KOPT-K1 (cell line): Measurements from ENCODE around the gene C3orf18.

Source experiments
- H3K27ac ChIP-seq: fragments of 200-600 bp; sonication (generic); 2 replicates; pipeline ENCODE4 v1.5.1; 2016; ENCODE audit warnings: antibody characterized with exemption, mild to moderate bottlenecking, low read depth, low read length; ENCODE audit not compliant: poor library complexity, severe bottlenecking
- H3K36me3 ChIP-seq: fragments of 200-600 bp; sonication (generic); 2 replicates; pipeline ENCODE4 v1.5.1; 2017; ENCODE audit warnings: antibody characterized with exemption, mild to moderate bottlenecking, low read length, moderate library complexity; ENCODE audit not compliant: insufficient read depth
- H3K9me3 ChIP-seq: fragments of 200-600 bp; sonication (generic); 2 replicates; pipeline ENCODE4 v1.5.1; 2017; ENCODE audit warnings: antibody characterized with exemption, low read length, mild to moderate bottlenecking; ENCODE audit not compliant: insufficient read depth, poor library complexity, severe bottlenecking

The C3orf18 gene

DNA sequence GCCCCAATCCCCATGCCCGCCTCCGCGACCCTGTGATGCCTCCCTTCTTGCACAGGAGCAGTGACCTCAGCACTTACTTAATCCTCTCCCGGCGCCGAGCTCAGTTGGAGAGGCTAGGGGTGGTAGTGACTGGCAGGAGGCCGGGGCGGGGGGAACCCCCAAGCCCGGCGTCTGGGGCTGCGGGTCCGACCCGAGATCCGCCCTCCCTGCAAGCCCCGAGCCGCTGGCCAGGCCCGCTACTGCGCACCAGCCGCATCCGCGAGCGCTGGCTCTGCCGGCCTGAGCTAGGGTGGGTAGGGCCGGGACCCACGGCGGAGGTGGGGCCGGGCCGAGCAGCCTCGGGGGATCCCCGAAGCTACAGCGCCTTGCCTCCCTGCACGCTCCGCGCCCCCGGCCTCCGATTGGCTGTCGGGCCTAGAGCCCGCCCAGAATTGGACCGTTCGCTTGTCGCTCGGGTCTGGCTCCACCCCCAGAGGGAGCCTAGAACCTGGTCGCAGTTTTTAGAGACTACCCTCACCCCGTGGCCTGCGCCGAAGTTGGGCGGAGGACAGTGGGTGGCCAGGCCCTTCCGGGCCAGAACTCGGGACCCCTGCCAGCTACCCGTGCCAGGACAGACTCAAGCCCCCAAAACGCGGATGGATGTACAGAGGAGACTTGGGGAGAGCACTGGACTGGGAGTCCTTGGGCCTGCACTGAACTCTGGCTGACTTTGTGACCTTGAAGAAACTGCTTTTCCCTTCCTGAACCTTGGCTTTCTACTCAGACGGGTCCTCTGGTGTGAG lies at the start of gene C3orf18:
C3orf18 (minus strand) TSS at position 362 of the 782 bp plus-strand sequence. CDS start 2,048 bp downstream, outside the sequence.
- peak within 1 kb of the TSS; percentile 100 for H3K27ac ChIP-seq
- peaks cover 11% of the 10 kb centered on the region; the same call in 1 of the 2 replicates for H3K36me3 ChIP-seq
- no peaks in the 10 kb centered on the region for H3K9me3 ChIP-seq

DNA sequence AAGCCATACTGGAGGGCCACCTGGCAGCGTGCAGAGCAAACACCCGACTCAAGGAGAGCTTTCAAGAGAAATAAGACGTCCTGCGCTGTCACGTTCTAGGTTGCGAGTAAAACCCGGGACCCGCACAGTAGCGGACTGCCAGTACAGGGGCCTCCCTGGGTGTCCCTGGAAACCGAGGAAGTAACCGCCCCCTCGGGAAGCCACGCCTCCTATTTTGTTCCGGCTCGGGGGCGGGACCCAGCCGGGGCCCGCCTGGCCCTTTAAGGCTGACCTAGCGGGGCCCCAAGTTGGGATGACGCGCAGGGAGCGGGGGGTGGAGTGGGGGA lies 49.2 kb upstream of the C3orf18 start:
- Histone ChIP-seq H3K36me3 (peaks cover 29% of the 10 kb centered on the region), H3K27ac (peak overlapping the region; percentile 70), H3K9me3 (no peaks in the 10 kb centered on the region)

DNA sequence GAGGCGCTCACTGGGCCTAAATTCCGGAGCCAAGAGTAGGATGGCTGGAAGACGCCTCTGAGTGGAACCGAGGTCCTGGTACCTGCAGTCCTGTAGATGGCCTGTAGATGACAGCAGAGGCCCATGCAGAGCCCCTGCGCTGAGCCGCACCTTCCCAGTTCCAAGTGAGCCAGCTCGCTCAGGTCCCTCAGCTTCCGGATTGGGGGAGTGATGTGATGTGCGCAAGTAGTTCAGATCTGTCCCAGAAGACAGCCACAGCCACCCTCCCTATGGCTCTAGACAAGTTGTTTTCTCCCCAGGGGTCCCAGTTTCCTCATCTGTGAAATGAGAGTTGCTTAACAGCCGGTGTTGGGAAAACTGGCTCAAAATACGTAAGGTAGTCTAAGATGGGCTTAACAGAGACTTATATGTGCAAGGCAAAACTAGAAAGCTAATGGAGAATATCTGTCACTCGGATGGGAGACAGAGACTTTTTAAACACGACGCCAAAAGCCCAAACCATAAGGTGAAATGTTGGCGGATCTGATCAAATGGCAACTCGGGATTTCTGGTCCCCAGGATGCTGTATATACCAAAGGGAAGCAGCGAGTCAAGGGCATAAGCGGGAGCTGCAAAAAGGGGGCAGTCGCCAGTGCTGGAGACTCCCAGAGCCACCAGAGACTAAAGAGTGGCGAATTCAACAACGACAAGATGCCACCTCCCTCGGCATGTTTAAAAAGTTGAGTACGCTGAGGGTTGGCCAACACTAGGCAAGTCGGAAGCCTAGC lies 48.6 kb upstream of the C3orf18 start:
- Histone ChIP-seq H3K36me3 (peaks cover 28% of the 10 kb centered on the region), H3K27ac (peak overlapping the region; percentile 70), H3K9me3 (peaks cover under 1% of the 10 kb centered on the region)

DNA sequence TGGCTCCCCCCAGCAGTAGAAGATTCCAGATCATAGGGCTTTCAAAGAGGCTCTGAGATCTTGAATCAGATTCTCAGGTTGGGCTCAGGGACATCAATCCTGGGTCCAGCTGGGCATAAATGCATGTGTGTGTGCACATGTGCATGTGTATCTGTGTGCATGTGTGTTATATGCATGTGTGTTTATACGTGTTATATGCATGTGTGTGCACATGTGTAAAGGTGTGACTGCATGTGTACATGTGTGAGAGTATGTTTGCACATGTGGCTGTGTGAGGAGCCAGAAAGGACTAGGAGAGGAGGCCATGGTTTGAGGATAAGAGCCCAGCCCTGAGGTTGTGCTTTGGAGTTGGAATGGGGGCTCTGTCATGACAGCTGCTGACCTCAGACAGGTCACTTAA lies 47.6 kb upstream of the C3orf18 start:
- Histone ChIP-seq H3K36me3 (peaks cover 28% of the 10 kb centered on the region), H3K27ac (peak overlapping the region; percentile 70)

DNA sequence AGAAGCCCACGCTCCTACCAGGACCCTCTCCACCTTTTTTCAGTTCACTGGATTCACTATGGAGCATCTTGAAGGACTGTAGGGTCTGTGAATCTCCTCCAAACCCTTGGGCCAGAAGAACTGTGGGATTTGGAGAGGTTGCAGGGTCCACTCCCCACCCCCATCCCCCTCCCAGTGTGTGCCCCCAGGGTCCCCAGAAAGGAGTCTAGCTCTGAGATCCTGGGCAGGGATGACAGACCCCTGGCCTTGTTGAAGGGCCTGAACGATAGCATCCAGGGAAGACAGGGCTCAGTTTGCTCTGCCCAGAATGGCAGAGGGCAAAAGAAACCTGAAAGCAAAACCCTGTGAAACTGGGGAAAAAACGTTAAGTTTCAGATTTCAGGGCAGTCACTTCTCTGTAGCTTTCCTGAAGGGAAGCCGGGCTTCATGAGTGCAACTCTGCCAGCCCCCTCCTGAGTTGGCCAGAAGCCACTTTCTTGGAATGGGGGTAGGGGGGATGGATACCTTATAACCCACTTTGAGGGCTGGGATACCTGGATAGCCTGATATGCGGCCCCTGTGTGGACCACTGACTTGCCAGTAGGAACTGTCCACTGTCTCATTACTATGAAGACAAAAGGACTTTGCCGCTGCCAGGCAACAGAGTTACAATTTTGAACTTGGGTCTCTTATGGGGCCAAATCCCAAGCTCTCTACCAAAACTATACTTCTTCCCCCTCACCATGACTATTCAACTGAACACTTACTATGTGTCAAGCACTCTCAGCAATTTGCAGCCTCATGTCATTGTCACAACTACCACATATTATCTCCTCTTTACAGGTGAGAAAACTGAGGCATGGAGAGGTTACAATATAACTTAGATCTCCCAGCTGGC lies 45.7 kb upstream of the C3orf18 start:
- Histone ChIP-seq H3K9me3 (peaks cover 13% of the 10 kb centered on the region), H3K36me3 (peaks cover 33% of the 10 kb centered on the region), H3K27ac (peak overlapping the region; percentile 100)

More for the DNA sequence above, 47.6 kb upstream of the C3orf18 start:
- peaks cover 10% of the 10 kb centered on the region for H3K9me3 ChIP-seq

DNA sequence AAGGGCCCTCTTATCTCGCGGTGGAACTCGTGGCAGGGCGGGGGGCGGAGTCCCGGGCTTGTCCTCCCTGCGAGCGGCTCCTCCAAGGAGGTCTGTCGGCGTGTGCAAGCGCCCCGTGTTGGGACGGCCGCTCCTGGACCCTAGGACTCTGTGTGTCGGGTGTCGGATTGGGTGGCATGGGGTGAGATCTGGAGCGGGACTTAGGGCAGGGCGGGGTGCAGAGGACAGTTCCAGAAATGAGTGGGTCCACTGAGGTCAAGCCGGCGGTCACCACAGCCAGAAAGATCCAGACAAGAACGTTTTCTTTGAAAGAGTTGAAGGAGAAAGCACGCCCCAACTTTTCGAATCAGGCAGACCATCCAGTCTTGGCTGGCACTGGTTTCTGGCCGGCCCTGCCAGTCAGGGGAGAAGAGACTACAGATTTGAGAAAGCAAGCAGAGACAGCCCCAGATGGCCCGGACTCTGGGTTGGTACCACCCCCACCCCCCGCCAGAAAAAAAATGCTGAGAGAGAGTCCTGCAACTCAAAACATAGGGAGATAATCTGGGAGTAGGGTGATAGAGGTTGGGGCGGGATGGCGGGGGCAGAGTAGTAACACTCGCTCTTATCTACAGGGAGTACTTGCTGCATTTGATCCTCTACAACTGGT lies 44.8 kb upstream of the C3orf18 start:
- Histone ChIP-seq H3K9me3 (peaks cover 13% of the 10 kb centered on the region), H3K27ac (peak overlapping the region; percentile 100), H3K36me3 (peaks cover 41% of the 10 kb centered on the region)

DNA sequence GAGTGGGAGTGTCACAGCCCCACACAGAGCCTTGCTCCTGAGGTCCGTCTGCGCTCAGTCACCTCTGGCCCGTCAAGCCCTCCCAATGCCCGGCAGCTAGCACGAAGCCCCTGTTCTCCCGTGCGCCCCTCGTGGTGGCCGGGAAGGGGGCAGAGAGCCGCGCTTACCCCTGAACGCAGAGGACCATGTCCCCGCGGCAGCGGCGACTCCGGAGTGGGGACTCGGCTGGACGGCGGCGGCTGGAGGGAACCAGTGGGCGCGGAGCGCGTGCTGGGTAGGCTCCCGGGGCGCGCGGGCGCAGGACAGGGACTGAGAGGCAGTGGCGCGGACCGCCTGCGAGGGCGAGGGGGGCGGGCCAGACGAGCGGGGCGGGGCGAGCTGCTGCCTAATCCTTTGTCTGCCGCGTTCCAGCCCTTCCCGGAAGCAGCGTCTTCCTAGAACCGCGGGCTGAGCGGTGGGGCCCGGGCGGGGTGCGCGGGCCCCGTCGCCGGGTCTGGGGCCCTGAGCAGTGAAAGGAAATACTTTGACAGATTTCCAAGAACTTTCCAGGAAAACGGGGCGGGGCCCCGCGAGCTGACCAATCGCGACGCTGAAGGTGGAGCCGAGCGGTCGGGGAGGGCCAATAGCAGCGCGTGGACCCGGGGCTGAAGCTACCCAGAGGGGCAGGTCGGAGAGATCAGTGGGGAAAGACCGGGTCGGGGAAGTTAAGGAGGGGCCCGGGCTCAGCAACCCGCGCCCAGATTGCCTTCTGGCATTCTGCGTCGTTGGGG lies 44.1 kb upstream of the C3orf18 start, which contains the start of gene CISH:
CISH (minus strand) TSS at position 311 of the 770 bp plus-strand sequence; CDS start at position 187, 124 bp downstream.
- H3K27ac ChIP-seq = peak within 1 kb of the TSS; percentile 100
- H3K9me3 ChIP-seq = peaks cover 13% of the 10 kb centered on the region
- peaks cover 48% of the 10 kb centered on the region for H3K36me3 ChIP-seq

DNA sequence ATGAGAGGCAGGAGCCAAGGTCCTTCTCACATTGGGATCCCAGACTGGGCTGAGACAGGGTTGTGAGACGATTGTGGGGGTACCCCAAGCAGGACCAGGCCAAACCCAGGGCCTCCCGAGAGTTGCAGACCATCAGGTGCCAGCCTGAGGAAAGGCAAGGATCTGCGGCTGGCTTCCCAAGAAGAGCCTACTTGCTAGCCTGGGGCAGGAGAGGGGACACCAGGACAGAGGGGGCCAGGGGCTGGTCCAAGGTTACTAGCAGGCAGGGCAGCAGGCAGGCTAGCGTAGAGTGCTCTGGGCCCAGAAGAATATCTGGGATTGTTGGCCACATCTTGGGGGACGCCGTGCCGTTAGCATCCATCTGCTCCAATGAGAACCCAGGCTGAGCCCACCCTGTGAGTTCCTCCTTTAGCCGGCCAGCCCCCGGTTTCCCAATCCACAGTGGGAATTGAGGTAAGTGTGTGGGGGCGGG lies 43.5 kb upstream of the C3orf18 start:
- peaks cover 55% of the 10 kb centered on the region for H3K36me3 ChIP-seq
- peak overlapping the region; percentile 98 for H3K27ac ChIP-seq
- peaks cover 13% of the 10 kb centered on the region for H3K9me3 ChIP-seq

DNA sequence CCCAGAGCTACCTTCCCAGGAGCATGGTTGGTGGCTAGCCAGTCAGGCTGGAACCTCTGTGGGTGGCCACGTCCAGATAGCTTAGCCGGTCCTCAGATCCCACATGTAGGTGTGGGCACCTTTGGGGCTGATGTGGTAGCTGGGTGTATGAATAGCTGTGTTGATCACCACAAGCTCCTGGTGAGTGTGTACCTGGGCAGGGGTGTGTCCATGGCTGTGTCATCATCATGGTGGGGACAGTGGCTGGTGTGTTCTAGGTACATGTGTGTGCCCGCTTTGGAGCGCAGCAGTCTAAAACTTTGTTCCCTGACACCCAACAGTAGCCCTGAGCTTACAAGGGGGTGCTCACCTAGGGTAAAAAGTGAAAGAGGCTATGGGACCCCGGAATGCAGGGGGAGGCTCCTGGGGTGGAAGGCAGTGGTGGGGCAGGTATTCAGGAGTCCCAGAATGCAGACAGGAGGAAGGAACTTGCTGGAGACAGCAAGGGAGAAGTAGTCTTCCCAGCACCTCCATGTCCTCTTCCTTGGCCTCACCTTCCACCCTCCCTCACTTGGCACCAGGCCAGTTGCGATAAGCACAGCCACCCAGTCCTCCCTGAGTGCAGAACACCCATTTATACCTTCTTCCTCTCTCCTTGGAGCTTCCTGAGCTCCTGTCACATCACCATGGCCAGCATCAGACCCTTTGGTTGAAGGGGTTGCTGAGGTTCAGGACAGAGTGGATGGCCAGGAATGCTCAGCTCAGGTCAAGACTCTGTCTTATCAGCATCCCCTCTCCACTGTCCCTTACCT lies 42.8 kb upstream of the C3orf18 start:
- Histone ChIP-seq H3K9me3 (peaks cover 13% of the 10 kb centered on the region), H3K27ac (peak overlapping the region; percentile 98), H3K36me3 (peaks cover 61% of the 10 kb centered on the region)

DNA sequence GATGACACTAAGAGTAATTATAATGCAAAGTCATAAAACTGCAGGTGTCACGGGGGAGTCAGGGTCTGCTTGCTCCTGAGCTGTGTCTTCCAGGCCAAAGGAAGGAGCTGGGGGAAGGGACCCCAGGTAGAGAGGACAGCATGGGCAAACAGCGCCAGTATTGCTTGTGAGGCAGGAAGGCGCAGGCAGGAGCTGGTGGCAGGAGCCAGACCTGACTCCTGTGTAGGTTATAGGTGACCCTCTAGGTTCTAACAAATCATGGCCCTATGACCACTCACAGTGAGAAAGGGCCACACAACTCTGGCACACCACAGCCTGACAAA lies 42.2 kb upstream of the C3orf18 start:
- H3K36me3 ChIP-seq = peaks cover 68% of the 10 kb centered on the region
- H3K27ac ChIP-seq = peak overlapping the region; percentile 98
- H3K9me3 ChIP-seq = peaks cover 13% of the 10 kb centered on the region

DNA sequence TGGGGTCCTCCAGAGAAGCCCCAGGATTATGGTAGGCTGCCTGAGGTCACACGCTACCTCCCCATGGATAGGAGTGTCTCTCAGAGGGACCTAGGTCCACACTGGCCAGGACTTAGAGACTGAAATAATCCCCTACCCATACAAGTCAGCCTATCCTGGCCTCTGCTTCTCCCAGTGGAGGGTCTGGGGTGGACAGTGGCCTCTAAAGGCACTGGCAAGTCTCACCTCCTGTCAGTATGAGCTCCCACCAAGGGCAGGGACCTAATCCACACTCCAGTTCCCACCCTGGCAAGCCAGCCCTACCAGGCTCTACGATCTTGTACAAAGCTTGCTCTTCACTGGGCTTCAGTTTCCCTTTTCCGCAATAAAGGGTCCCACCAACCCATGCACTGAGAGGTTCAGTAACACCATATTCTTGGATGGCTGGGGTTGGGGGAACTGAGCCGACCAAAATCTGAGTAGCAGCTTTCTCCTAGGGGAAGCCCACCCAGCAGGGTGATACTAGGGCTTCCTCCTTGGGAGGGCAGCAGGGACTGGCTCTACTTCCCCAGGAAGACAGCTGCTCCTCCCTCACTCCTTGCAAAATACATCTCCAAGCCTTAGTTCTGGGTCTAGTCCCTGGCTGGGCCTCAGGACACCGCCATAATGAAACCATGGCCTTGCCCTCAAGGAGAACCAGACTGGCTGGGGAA lies 41.7 kb upstream of the C3orf18 start:
- peaks cover 73% of the 10 kb centered on the region for H3K36me3 ChIP-seq

DNA sequence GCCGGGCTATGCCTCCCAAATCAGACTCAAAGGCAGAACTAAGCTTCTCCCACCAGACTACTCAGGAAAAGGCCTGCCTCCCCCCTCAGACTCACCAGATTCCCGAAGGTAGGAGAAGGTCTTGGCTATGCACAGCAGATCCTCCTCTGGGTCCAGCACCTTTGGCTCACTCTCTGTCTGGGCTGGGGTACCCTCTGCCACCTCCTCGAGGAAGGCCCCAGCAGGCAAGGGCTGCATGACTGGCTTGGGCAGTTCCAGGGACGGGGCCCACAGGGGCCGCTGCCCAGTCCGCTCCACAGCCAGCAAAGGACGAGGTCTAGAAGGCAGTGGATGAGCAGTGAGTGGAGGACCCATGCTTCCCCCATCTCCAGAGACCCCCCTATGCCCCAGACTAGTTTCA lies 40.7 kb upstream of the C3orf18 start:
- H3K9me3 ChIP-seq = peaks cover 13% of the 10 kb centered on the region
- H3K27ac ChIP-seq = peak overlapping the region; percentile 98
- peaks cover 82% of the 10 kb centered on the region for H3K36me3 ChIP-seq

More for the DNA sequence above, 41.7 kb upstream of the C3orf18 start:
- Histone ChIP-seq H3K27ac (peak overlapping the region; percentile 98), H3K9me3 (peaks cover 13% of the 10 kb centered on the region)
